Loucy (cell line): ENCODE data around the gene PCMTD2.

ENCODE experiments used
- H2AFZ ChIP-seq: fragments of 200-600 bp; sonication (generic); 2 replicates; pipeline ENCODE4 v1.6.0; 2016; ENCODE audit warnings: antibody characterized with exemption, mild to moderate bottlenecking, low read length, moderate library complexity
- H3F3A ChIP-seq: fragments of 200-600 bp; 2 replicates; pipeline ENCODE4 v1.6.0; 2016; ENCODE audit warnings: antibody characterized with exemption, low read depth, mild to moderate bottlenecking
- H3K27me3 ChIP-seq: fragments of 200-600 bp; sonication (generic); 2 replicates; pipeline ENCODE4 v1.6.1; 2014; ENCODE audit warnings: low read length, mild to moderate bottlenecking; ENCODE audit not compliant: insufficient read depth, poor library complexity, severe bottlenecking
- H3K36me3 ChIP-seq: fragments of 200-600 bp; sonication (generic); 2 replicates; pipeline ENCODE4 v1.6.1; 2016; ENCODE audit warnings: low read length; ENCODE audit not compliant: insufficient read depth
- H3K4me1 ChIP-seq: fragments of 200-600 bp; sonication (generic); 2 replicates; pipeline ENCODE4 v1.5.1; 2014; ENCODE audit warnings: low read length, mild to moderate bottlenecking; ENCODE audit not compliant: insufficient read depth, poor library complexity, severe bottlenecking
- H3K4me2 ChIP-seq: fragments of 200-600 bp; sonication (generic); 2 replicates; pipeline ENCODE4 v1.6.0; 2014; ENCODE audit warnings: antibody characterized with exemption, low read length, low read depth, mild to moderate bottlenecking; ENCODE audit not compliant: poor library complexity, severe bottlenecking
- H3K4me3 ChIP-seq: fragments of 200-600 bp; sonication (generic); 2 replicates; pipeline ENCODE4 v1.5.1; 2014; ENCODE audit warnings: low read length, mild to moderate bottlenecking, mixed read lengths; ENCODE audit not compliant: poor library complexity, severe bottlenecking
- H3K79me2 ChIP-seq: fragments of 200-600 bp; sonication (generic); 2 replicates; pipeline ENCODE4 v1.6.1; 2014; ENCODE audit warnings: low read length; ENCODE audit not compliant: insufficient read depth
- H3K9ac ChIP-seq: fragments of 200-600 bp; sonication (generic); 2 replicates; pipeline ENCODE4 v1.6.0; 2014; ENCODE audit warnings: mild to moderate bottlenecking, low read depth, low read length, moderate library complexity; ENCODE audit not compliant: poor library complexity, severe bottlenecking
- H3K9me2 ChIP-seq: fragments of 200-600 bp; sonication (generic); replicated peaks from 2 replicates; pipeline ENCODE4 v1.6.1; 2016; ENCODE audit warnings: low read depth, low read length, mixed read lengths
- H3K9me3 ChIP-seq: fragments of 200-600 bp; sonication (generic); 2 replicates; pipeline ENCODE4 v1.6.1; 2014; ENCODE audit warnings: mild to moderate bottlenecking, antibody characterized with exemption, low read length, low read depth; ENCODE audit not compliant: insufficient read depth
- H4K20me1 ChIP-seq: fragments of 200-600 bp; sonication (generic); 2 replicates; pipeline ENCODE4 v1.6.0; 2014; ENCODE audit warnings: antibody characterized with exemption, low read length, mild to moderate bottlenecking; ENCODE audit not compliant: insufficient read depth, poor library complexity, severe bottlenecking
- EZH2phosphoT487 ChIP-seq: fragments of 200-600 bp; IDR thresholded peaks from 2 replicates; pipeline ENCODE4 v1.6.1; 2018; ENCODE audit warnings: antibody characterized with exemption, mild to moderate bottlenecking, moderate library complexity, borderline replicate concordance
- TF ChIP-seq, protein P1 (sequence below): fragments of 200-600 bp; sonication (generic); conservative IDR thresholded peaks from 2 replicates; pipeline ENCODE4 v1.5.1; 2014; ENCODE audit warnings: mild to moderate bottlenecking, antibody characterized with exemption, low read length

PCMTD2 gene

DNA sequence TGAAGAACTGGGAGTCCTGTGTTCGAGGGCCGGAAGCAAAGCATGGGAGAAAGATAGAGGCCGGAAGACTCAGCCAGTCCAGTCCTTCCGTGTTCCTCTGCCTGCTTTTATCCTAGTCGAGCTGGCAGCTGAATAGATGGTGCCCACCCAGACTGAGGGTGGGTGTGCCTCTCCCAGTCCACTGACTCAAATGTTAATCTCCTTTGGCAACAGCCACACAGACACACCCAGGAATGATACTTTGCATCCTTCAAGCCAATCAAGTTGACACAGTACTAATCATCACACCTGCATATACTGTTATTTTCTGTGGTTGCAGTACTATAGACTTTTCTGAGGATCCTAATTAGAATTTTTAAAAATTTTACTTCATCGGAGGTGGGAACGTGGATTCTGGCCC lies 21.3 kb downstream of the PCMTD2 start:
- Histone ChIP-seq H3F3A (no peaks in the 10 kb centered on the region), H3K4me1 (no peaks in the 10 kb centered on the region), H3K79me2 (no peaks in the 10 kb centered on the region), H4K20me1 (no peaks in the 10 kb centered on the region), H3K4me2 (no peak overlapping the region), H3K4me3 (no peak overlapping the region), H3K27me3 (no peaks in the 10 kb centered on the region), H3K36me3 (peaks cover 3% of the 10 kb centered on the region; the same call in 1 of the 2 replicates), H2AFZ (no peak overlapping the region), H3K9ac (no peak overlapping the region), H3K9me3 (peaks cover 22% of the 10 kb centered on the region; the same call in 1 of the 2 replicates), H3K9me2 (no peaks in the 10 kb centered on the region)
- TF ChIP-seq, protein P1, sequence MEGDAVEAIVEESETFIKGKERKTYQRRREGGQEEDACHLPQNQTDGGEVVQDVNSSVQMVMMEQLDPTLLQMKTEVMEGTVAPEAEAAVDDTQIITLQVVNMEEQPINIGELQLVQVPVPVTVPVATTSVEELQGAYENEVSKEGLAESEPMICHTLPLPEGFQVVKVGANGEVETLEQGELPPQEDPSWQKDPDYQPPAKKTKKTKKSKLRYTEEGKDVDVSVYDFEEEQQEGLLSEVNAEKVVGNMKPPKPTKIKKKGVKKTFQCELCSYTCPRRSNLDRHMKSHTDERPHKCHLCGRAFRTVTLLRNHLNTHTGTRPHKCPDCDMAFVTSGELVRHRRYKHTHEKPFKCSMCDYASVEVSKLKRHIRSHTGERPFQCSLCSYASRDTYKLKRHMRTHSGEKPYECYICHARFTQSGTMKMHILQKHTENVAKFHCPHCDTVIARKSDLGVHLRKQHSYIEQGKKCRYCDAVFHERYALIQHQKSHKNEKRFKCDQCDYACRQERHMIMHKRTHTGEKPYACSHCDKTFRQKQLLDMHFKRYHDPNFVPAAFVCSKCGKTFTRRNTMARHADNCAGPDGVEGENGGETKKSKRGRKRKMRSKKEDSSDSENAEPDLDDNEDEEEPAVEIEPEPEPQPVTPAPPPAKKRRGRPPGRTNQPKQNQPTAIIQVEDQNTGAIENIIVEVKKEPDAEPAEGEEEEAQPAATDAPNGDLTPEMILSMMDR, result no peak
- no peak for TF ChIP-seq EZH2phosphoT487

DNA sequence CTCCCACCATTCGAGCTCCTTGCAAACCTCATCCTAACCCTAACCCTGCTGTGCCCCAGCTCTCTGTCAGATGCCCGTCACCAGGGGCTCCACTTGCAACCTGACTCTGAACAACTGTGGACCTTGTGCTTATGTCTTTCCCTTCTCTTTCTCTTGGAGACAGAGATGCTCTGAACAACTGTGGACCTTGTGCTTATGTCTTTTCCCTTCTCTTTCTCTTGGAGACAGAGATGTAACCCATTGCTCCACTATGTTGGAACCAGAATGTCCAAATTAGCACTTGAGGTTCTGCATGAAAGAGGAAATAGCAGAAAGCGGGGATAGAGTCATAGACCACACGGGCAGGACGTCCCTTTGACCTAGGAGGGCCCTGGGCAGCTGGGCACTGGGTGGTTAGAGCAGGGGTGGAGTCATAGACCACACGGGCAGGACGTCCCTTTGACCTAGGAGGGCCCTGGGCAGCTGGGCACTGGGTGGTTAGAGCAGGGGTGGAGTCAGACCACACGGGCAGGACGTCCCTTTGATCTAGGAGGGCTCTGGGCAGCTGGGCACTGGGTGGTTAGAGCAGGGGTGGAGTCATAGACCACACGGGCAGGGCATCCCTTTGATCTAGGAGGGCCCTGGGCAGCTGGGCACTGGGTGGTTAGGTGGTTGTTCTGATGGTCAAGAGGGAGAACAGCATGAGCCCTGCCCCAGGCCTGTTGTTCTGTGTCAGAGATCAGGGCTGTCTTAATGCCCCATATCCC lies 22.2 kb downstream of the PCMTD2 start:
- Histone ChIP-seq H4K20me1 (no peaks in the 10 kb centered on the region), H3K27me3 (no peaks in the 10 kb centered on the region), H3F3A (no peaks in the 10 kb centered on the region), H3K9me2 (no peaks in the 10 kb centered on the region), H3K9me3 (peaks cover 27% of the 10 kb centered on the region; the same call in 1 of the 2 replicates), H3K36me3 (peaks cover 3% of the 10 kb centered on the region; the same call in 1 of the 2 replicates), H3K4me1 (no peaks in the 10 kb centered on the region), H2AFZ (no peak overlapping the region), H3K9ac (no peak overlapping the region), H3K79me2 (no peaks in the 10 kb centered on the region), H3K4me2 (no peak overlapping the region), H3K4me3 (no peak overlapping the region)
- TF ChIP-seq EZH2phosphoT487, result no peak
- TF ChIP-seq, protein P1, result no peak

DNA sequence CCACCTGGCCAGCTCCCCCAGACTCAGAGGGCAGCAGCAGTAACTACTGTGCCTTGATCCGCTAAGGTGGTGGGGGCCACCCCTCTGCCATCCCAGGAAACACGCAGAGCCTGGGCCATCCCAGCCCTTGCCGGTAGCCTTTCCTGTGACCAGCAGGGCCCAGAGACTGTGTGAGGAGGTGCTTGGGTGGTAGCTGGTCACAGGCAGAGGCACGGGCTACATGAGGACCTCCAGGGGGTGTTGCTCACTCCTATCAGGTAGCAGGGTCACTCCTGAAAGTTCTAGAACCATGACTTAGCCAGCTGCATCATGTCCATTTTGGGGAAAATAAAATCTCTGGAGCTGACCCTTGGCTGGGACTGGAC lies 22.8 kb downstream of the PCMTD2 start:
- Histone ChIP-seq H3K4me2 (no peak overlapping the region), H3K9me3 (peaks cover 32% of the 10 kb centered on the region; the same call in 1 of the 2 replicates), H3K4me3 (no peak overlapping the region), H4K20me1 (no peaks in the 10 kb centered on the region), H3K9ac (no peak overlapping the region), H3K36me3 (peaks cover 3% of the 10 kb centered on the region; the same call in 1 of the 2 replicates), H3K79me2 (no peaks in the 10 kb centered on the region), H3K9me2 (no peaks in the 10 kb centered on the region), H3K4me1 (no peaks in the 10 kb centered on the region), H3F3A (no peaks in the 10 kb centered on the region), H3K27me3 (no peaks in the 10 kb centered on the region), H2AFZ (no peak overlapping the region)
- TF ChIP-seq, protein P1, result no peak
- TF ChIP-seq EZH2phosphoT487, result no peak
